Renal cortex interstitium (tissue), 15 donors: ENCODE results near the gene RERE. TPM values are rescaled to one million over a fixed set of nuclear protein-coding genes. Genes with fewer than 3 reads are reported as not detected.
A peak's percentile ranks its signal among the peaks of the same experiment; 100 is the strongest.

ENCODE experiments used
- DNase-seq, 11 donors: peaks; one replicate each; pipeline ENCODE4 v3.0.0-alpha.2; 2013; ENCODE audit warnings: low read depth in 9 of 11, low spot score in 4 of 11; ENCODE audit errors: extremely low read depth in 1 of 11
- long read RNA-seq, 16 experiments: transcript quantifications; one replicate each; lab custom pipeline, GENCODE V29; 2026
- polyA plus RNA-seq, 3 donors: library from polyadenylated mRNA; unstranded; fragments of 120-200 nt; gene quantifications; one replicate each; pipeline ENCODE4 v1.2.1, GENCODE V29; 2013; ENCODE audit not compliant: insufficient read length in 3 of 3

The RERE gene
- 100 to 1,000 TPM; 149 to 169 (median 157) TPM for polyA plus RNA-seq
- long read RNA-seq, donor 1, partial matches to known transcripts, result 34 of 35 reads
- long read RNA-seq, donor 1, other reads (novel, unspliced or antisense), result 0 of 35 reads
- long read RNA-seq, donor 2, partial matches to known transcripts, result 38 of 40 reads
- long read RNA-seq, donor 2, other reads (novel, unspliced or antisense), result 0 of 40 reads
- long read RNA-seq, donor 3, partial matches to known transcripts, result 21 of 27 reads
- long read RNA-seq, donor 3, other reads (novel, unspliced or antisense), result 5 of 27 reads
- long read RNA-seq, donor 4, full-length matches to known transcripts, result 1 of 6 reads
- long read RNA-seq, donor 4, partial matches to known transcripts, result 5 of 6 reads
- long read RNA-seq, donor 4, other reads (novel, unspliced or antisense), result 0 of 6 reads
- long read RNA-seq, donor 5, result 0 reads
- long read RNA-seq, donor 6, partial matches to known transcripts, result 75 of 84 reads
- long read RNA-seq, donor 6, other reads (novel, unspliced or antisense), result 6 of 84 reads
- long read RNA-seq, donor 7, partial matches to known transcripts, result 39 of 49 reads
- long read RNA-seq, donor 7, other reads (novel, unspliced or antisense), result 7 of 49 reads
- long read RNA-seq, donor 8, full-length matches to known transcripts, result 3 of 92 reads
- long read RNA-seq, donor 8, partial matches to known transcripts, result 83 of 92 reads
- long read RNA-seq, donor 8, other reads (novel, unspliced or antisense), result 6 of 92 reads
- long read RNA-seq, donor 9, result 0 reads
- long read RNA-seq, donor 10, partial matches to known transcripts, result 22 of 28 reads
- long read RNA-seq, donor 10, other reads (novel, unspliced or antisense), result 5 of 28 reads
- long read RNA-seq, donor 11, full-length matches to known transcripts, result 1 of 7 reads
- long read RNA-seq, donor 11, partial matches to known transcripts, result 6 of 7 reads
- long read RNA-seq, donor 11, other reads (novel, unspliced or antisense), result 0 of 7 reads
- long read RNA-seq, donor 12, partial matches to known transcripts, result 0 of 1 reads
- long read RNA-seq, donor 12, other reads (novel, unspliced or antisense), result 0 of 1 reads
- long read RNA-seq, donor 13, partial matches to known transcripts, result 77 of 82 reads
- long read RNA-seq, donor 13, other reads (novel, unspliced or antisense), result 5 of 82 reads
- long read RNA-seq, donor 14, result 0 reads
- long read RNA-seq, donor 15, partial matches to known transcripts, result 5 of 7 reads
- long read RNA-seq, donor 15, other reads (novel, unspliced or antisense), result 0 of 7 reads
- long read RNA-seq, donor 16, partial matches to known transcripts, result 84 of 84 reads
- long read RNA-seq, donor 16, other reads (novel, unspliced or antisense), result 0 of 84 reads

- DNase-seq, result peak; percentile 81 to 94 (median 91)
These were observed at the start of gene RERE for GRCh38 chr1:8817412-8818324. Gene RERE, minus strand, starts transcription at chr1:8817640.

DNA sequence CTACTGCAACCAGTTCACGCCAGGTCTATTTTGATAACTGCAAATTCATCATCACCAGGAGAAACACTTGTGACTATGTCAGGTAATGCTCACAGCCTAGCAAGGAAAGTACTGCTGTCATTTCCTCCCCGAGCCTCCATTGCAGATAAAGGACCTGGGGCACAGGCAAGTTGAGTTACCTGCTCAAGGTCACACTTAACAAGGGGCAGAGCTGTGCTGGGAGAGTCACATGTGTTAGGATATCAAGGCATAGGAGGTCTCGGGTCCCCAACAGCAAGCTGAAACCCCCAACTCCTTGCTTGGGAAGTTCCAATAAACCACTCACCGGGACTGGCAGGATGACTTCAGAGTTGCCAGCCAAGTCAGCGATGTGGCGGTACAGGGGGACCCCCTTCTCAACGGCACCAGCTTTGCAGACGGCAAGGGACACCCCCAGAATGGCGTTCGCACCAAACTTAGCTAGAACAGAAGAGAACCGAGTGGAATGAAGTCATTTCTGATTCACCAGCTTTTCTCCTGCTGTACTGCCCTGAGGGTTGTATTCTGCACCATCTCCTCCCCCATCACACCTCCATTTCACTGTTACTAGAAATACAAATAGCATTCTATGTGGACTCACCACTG is 49.5 kb upstream of the RERE start:
- no peak for DNase-seq

DNA sequence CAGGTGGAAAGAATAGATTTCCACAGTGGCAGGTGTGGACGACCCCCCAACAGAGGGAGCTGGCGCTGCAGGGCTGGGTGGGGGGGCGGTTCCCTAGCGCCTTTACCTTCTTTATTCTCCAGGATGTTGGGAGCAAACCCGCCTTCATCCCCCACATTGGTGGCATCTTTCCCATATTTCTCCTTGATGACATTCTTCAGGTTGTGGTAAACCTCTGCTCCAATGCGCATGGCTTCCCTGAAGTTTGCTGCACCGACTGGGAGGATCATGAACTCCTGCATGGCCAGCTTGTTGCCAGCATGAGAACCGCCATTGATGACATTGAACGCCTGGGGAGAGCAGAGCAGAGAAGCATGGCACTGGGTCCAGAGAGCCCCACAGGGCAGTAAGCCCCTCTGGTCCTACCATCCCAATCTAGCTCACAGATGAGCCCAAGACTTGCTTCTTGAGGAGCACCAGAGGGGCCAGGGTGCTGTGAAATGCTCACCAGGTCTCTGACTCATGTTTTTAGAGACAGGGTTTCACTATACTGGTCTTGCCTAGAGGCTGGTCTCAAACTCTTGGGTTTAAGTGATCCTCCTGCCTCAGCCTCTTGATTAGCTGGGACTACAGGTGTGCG is 48.8 kb upstream of the RERE start:
- DNase-seq, result no peak

GRCh38 chr1:8864713-8865344 is 47.4 kb upstream of the RERE start:
- DNase-seq, result no peak

- DNase-seq, result no peak
These were observed 46.4 kb upstream of the RERE start for GRCh38 chr1:8863794-8864233.

- DNase-seq, result no peak
These were observed 45.7 kb upstream of the RERE start for GRCh38 chr1:8863138-8863537.

GRCh38 chr1:8862528-8862927 is 45.1 kb upstream of the RERE start:
- no peak for DNase-seq

- no peak for DNase-seq
These were observed 43.5 kb upstream of the RERE start for GRCh38 chr1:8860738-8861516.

DNA sequence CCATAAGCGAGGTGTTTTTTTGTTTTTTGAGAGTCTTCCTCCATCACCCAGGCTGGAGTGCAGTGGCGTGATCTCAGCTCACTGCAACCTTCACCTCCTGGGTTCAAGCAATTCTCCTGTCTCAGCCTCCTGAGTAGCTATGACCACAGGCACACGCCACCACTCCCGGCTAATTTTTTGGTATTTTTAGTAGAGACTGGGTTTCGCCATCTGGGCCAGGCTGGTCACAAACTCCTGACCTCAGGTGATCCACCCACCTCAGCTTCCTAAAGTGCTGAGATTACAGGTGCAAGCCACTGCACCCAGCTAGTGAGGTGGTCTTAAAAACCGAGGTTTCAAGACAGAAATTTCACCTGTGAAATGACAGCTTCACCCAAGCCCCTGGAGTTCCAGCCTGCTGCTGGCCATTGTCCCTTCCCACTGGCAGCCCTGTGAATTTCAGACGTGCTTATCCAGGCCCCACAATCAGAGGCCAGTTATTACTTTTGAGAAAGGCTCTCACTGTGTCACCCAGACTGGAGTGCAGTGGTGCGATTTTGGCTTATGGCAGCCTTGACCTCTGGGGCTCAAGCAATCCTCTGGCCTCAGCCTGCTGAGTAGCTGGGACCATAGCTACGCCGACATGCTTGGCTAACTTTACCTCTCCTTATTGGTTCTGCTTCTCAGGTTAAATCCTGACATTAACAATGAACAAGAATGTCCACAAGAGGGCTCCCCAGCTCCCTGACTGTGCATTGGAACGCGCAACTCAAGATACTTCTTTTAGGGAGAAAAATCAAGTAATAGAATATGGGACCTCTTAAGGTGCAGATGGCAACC is 41.7 kb upstream of the RERE start:
- DNase-seq, result peak in 6 of 11 donors; percentile 54 to 76 (median 65)

DNA sequence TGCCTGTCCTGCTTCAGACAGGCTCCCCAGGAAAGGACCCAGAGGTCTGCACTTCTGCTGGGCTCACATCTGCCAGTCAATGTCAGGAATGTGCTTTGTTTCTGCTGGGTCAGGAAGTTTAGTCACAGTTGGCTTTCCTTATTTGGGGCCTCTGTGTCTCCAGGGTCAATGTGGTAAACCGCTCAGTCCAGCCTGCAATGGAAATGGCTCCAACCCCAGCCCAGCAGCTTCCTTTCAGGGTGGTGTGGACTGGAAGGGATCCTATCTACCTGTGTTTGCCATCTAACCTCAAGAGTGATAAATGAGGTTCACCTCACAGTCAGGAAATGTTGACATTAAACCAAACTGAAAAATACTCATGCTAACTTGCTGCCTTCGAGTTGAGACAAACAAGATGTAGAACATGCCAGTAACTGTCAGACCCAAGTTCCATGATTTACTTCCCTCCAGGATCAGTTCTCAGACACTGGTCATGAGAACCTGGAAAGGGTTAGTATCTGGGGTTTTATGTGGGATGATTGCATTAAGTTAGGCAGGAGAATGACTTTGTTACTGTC is 40.8 kb upstream of the RERE start:
- no peak for DNase-seq

DNA sequence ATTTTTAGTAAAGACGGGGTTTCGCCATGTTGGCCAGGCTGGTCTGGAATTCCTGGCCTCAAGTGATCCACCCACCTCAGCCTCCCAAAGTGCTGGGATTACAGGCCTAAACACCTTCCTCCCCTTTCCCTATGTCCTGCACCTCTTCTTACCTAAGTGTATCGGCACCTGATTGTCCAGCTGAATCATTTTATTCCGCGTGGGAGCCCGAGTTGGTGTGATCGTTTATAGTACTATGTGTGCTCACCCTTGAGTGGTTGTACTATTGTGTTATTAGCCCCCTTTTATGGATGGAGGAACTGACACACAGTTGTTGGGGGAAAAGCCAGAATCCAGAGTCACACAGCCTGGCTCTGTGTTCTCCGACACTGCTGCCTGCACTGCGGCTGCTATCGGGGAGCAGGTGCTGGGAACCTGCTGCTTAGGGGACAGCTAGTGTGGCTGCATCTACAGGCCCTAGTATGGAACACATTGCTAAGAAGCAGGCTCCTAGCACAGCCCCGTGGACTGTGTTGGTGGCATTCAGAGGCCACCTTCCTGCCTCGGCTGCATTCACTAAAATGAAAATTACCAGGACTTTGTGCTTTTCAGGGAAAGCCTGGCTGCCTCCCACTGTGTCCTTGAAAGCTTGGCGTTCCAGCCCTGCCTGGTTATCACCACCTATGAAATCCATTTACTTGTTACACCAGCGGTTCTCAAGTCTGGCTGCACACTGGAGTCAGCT is 39.4 kb upstream of the RERE start:
- DNase-seq, result no peak

GRCh38 chr1:8854240-8854639 is 36.8 kb upstream of the RERE start:
- DNase-seq, result no peak

- no peak for DNase-seq
These were observed 33.6 kb upstream of the RERE start for GRCh38 chr1:8851060-8851459.

- DNase-seq, result peak; percentile 75 to 90 (median 85)
These were observed 31.4 kb upstream of the RERE start for GRCh38 chr1:8848663-8849386.
